NCI-H146 treated with DMSO at 0.1 percent for 48 hours (cell line): ENCODE data around the gene CLASP1.
"Not testable (repeated sequence)": the region's sequence is repeated elsewhere in the genome, so short reads cannot be mapped to it uniquely, and the experiment has no call there.

Source experiments
- DNase-seq: peaks from one replicate; lab custom pipeline; 2025; ENCODE audit not compliant: unreplicated experiment; lab: John Stamatoyannopoulos, UW

CLASP1 gene

DNA sequence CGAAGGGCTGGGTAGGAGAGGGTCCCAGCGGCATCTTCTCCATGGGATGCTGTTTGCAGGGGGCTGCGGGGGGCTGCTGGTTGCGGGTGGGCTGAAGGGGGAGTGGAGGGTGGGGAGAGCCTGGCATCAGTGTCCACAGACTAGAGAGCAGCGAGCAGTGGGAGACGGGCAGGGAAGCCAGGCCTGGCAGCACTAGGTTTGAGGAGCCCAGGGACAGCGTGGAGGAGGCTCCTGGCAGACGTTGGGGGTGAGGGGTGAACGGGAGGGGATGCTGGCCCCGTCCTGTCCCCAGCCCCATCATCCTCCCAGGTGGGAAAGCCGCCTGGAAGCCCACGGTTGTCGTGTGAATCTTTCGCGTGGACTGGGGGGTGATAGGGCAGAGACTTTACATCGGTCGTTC is 316.0 kb downstream of the CLASP1 start:
- no peak for DNase-seq

DNA sequence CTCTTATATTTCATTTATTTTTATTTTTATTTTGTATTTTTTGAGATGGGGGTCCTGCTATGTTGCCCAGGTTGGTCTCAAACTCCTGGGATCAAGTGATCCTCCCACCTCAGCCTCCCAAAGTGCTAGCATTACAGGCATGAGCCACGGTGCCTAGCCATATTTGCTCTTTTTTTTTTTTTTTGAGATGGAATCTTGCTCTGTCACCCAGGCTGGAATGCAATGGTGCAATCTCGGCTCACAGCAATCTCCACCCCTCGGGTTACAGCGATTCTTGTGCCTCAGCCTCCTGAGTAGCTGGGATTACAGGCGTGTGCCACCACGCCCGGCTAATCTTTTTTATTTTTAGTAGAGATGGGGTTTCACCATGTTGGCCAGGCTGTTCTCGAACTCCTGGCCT is 317.9 kb downstream of the CLASP1 start:
- not testable (repeated sequence) for DNase-seq

DNA sequence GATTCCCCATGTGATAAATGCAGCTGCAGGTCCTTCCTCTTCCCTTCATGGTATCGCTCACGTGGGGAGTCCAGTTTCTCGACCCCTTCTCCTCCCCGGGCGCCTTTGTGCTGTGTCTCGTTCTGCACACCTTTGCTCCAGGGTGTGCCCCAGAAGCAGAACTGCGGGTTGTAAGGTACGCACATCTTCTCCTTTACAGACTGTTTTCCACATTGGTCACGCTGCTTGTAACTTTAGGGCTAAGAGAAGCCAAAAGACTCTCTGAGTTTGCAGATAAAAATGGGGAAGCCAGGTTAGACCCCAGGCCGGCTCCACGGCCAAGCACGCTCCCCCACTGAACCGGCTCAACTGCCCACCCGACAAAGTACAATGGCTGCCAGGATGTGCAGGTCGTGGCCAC is 318.3 kb downstream of the CLASP1 start:
- DNase-seq = no peak

- no peak for DNase-seq
Observed at GRCh38 chr2:121329786-121330185, 319.5 kb downstream of the CLASP1 start.

- no peak for DNase-seq
Observed at GRCh38 chr2:121326628-121327027, 322.6 kb downstream of the CLASP1 start.

- no peak for DNase-seq
Observed at GRCh38 chr2:121324601-121325000, 324.7 kb downstream of the CLASP1 start.

GRCh38 chr2:121321476-121321875 is 327.8 kb downstream of the CLASP1 start:
- DNase-seq = no peak

GRCh38 chr2:121319941-121320340 is 329.3 kb downstream of the CLASP1 start:
- DNase-seq = no peak

DNA sequence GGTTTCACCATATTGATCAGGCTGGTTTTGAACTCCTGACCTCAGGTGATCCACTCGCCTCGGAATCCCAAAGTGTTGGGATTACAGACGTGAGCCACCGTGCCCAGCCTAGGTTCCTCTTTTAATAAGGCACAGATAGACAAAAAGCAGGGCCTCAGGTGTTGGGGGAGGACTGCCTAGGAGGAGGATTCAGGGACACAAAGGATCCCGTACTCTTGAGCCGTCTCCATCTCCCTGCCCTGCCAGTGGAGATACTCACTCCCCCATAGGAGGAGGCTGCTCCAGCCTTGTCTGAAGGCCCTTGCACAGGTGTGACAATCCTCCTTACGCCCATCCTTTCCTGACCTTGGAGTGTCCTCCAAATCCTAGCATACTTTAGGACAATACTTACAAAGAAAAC is 332.3 kb downstream of the CLASP1 start:
- no peak for DNase-seq

DNA sequence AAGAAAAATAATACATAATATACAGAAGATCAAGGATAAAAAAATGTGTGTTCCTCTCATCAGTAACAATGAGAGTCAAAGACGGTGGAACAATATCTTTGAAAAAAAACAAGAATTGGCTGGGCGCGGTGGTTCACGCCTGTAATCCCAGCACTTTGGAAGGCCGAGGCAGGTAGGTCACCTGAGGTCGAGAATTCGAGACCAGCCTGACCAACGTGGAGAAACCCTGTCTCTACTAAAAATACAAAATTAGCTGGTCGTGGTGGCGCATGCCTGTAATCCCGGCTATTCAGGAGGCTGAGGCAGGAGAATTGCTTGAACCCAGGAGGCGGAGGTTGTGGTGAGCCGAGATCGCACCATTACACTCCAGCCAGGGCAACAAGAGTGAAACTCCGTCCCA is 335.6 kb downstream of the CLASP1 start:
- DNase-seq = not testable (repeated sequence)

DNA sequence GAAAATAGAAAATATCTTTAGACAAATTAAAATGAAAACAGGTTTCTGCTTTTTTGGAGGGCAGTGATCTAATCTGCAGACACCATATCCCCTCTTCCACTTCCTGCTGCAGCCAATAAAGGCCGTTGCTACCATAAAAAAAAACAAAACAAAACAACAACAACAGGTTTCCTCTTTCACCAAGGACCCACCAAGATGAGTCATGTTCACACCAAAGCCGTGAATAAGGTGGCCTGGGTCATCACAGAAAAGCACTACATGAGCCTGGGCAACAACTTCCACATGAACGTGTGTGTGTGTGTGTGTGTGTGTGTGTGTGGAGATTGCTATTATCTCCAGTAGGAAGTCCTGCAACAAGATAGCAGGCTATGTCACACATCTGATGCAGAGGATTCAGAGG is 339.5 kb downstream of the CLASP1 start:
- DNase-seq = no peak

DNA sequence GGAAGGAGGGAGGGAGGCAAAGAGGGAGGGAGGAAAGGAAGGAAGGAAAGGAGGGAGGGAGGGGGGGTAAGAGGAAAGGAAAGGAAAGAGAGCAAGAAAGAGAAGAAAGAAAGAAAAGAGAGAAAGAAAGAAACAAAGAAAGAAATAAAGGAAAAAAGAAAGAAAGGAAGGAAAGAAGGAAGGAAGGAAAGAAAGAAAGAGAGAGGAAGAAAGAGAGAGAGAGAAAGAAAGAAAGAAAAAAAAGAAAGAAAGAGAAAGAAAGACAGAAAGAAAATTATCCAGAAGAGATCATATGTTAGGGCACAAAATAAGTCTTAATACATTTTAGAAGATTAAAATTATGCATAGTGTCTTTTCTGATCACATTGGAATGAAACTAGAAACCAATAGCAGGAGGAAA is 339.9 kb downstream of the CLASP1 start:
- DNase-seq = no peak

- DNase-seq = no peak
Observed at GRCh38 chr2:121307048-121307447, 342.2 kb downstream of the CLASP1 start.

- no peak for DNase-seq
Observed at GRCh38 chr2:121304941-121305340, 344.3 kb downstream of the CLASP1 start.

DNA sequence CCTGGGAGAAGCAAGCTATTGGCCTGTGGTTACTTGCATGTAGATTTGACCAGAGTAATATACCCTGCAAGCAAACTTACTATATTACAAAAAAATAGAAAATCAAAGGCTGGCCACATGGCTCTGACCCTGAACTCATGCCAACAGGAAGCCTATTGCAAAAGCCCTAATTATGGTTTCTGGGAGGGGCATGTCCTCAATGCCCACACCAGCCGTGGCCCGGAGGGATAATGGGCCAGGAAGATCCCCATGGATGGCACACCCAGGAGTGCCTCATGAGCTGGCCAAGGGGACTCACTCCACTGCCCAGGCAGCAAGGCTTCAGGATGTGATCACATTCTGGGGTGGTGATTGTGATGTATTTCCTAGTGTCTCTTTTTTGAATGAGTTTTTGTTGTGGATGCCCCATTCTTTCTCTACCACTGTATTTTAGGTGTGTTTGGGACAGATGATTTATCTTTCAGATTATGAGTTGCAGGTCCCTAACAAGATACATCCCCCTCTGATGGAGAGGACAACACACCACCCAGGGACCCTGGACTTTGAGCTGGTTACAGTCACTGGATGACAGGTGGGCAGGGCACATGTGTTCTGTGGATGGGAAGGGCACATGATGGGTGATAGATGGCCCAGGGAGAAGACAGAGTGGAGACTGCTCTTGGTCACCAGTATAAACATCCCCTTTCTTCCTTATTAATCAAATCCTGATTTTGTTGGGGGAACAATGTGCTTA is 345.6 kb downstream of the CLASP1 start:
- no peak for DNase-seq

DNA sequence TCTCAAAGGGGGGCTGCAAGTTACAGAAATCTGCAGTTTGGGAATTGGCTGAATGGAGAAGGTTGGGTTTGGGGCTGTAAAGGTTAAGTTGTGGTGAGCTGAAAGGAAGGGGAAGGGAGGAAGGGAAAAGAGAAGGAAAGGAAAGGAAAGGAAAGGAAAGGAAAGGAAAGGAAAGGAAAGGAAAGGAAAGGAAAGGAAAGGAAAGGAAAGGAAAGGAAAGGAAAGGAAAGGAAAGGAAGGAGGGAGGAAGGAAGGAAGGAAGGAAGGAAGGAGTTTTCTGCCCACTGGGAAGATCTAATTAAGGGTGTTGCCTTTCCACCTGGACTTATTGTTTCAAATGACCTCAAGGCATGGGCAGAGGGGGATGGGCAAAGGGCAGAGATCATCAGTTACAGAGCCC is 348.1 kb downstream of the CLASP1 start:
- not testable (repeated sequence) for DNase-seq

- DNase-seq = no peak
Observed at GRCh38 chr2:121298476-121298875, 350.8 kb downstream of the CLASP1 start.

- not testable (repeated sequence) for DNase-seq
Observed at GRCh38 chr2:121297866-121298265, 351.4 kb downstream of the CLASP1 start.

DNA sequence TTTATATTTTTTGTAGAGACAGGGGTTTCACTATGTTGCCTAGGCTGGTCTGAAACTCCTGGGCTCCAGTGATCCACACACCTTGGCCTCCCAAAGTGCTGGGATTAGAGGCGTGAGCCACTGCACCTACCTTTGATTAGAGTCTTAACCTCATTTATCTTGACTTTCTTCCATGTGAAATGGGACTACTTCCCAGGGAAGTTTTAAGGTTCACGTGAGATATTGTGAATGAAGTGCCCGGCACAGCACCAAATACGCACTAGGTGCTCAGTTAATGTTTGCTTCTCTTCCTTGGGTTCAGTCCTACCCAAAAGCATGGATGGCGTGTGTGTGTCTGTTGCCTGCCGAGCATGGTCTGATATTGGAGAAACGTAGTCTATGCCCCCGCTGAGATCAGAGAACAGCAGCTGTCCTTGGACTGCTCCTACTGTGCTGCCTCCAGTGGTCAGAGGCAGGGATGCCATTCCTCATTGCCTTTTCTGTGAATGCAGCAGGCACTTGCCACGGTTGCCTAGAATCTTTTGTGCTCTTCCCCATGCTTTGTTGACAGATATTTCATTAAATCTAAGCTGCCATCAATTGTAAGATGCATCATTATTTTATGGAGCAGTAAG is 351.9 kb downstream of the CLASP1 start:
- peak; percentile 82 for DNase-seq

- DNase-seq = no peak
Observed at GRCh38 chr2:121295911-121296650, 353.2 kb downstream of the CLASP1 start.

DNA sequence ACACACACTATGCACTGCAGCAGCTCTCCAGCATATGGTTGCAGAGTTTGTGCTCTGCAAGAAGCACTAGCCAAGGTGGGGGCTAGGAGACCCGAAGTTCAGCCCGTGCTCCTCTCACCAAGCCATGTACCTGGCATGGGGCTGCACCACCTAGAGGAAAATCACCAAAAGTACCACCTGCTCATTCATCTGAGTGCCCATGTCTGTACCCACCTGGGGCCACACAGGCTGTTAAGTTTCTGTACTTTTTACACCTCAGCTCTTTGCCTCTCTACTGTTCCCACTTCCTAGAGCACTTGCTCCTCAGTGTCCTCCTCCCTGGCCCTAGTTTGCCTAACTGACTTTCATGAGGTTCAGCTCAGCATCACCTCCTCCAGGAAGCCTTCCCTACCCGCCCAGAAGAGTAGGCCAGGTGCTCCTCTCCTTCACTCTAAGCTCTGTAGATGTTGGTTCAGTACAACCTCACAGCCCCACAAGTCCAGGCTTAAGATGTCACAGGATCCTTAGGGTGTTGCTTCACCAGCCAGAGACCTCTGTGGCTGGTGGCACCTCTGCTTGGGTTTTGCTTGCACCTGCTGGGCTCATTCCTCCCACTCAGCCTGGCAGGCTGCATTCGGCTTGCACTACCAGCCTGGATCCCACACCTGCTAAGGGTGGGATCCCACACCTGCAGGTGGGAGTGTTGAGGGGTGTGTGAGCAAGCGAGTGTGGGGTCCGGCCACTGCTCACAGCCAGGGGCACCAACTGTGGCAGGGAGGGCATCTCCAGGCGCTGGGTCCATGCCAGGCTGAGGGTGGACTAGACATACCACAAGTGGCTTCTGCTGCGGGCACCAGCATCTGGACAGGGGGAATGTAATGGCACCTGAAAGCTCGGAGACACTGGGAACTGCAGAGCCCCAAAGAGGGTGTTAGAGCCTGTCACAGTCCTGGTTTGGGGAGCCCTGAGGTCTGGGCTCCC is 354.1 kb downstream of the CLASP1 start:
- DNase-seq = no peak
